ENCODE measurements around the gene RSPO3. TPM values are rescaled to one million over a fixed set of nuclear protein-coding genes. Genes with fewer than 3 reads are reported as not detected.

The RSPO3 gene
- total RNA-seq, 1 donor from 2014 or later: 26.3 TPM

DNA sequence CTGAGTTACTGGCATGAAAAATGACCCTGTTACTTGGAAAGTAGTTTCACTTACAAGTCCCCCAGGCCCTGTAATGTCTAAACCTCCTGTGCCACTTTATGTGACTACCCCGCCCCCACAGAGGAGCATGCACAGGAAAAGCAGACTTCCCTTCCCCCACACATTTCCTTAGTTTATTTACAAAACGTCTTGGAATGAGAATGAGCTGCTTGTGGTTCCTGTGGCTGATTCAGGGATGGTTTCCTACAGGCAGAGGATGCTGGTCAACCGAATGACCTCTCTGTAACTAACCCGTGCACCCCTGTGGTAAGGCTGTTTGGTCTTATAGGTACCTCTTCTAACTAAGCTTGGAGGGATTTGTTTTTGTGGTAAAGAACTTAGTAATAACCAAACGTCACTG is 28.5 kb downstream of the RSPO3 start:
- Mint-ChIP-seq H3K4me3 (no peak overlapping the region), H3K27ac (no peak overlapping the region)
- no peak for DNase-seq (ENCODE audit: low spot score in 2 of 2, unreplicated experiment in 2 of 2)

DNA sequence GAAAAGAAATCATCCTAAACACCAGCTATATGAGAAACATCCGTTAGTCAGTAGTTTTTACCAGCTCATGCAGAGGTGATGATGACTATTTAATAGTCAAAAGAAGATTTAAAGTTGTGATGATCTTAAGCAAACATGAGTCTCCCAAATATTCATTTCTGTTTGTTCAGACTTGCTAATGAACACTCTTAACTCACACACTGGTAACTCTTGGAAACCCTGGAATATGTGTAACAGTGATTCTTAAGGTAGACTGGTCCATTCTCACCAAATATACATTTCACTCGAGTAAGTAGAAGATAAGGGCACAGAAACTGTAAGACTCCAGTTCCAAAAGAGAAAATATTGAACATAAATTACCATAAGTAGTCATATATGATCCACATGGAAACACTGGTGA is 29.1 kb downstream of the RSPO3 start:
- Mint-ChIP-seq H3K4me3 (no peak overlapping the region), H3K27me3 (ENCODE audit: low read depth) (no peaks in the 10 kb centered on the region), H3K9me3 (no peaks in the 10 kb centered on the region), H3K27ac (no peak overlapping the region), H3K36me3 (no peaks in the 10 kb centered on the region), H3K4me1 (peaks cover 15% of the 10 kb centered on the region)
- DNase-seq (ENCODE audit: low spot score in 2 of 2, unreplicated experiment in 2 of 2): no peak
- TF ChIP-seq, protein P1, sequence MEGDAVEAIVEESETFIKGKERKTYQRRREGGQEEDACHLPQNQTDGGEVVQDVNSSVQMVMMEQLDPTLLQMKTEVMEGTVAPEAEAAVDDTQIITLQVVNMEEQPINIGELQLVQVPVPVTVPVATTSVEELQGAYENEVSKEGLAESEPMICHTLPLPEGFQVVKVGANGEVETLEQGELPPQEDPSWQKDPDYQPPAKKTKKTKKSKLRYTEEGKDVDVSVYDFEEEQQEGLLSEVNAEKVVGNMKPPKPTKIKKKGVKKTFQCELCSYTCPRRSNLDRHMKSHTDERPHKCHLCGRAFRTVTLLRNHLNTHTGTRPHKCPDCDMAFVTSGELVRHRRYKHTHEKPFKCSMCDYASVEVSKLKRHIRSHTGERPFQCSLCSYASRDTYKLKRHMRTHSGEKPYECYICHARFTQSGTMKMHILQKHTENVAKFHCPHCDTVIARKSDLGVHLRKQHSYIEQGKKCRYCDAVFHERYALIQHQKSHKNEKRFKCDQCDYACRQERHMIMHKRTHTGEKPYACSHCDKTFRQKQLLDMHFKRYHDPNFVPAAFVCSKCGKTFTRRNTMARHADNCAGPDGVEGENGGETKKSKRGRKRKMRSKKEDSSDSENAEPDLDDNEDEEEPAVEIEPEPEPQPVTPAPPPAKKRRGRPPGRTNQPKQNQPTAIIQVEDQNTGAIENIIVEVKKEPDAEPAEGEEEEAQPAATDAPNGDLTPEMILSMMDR (IDR thresholded peaks at IDR 0.05; ENCODE audit: unreplicated experiment): no peak

More for the DNA sequence above, 28.5 kb downstream of the RSPO3 start:
- Mint-ChIP-seq H3K36me3 (no peaks in the 10 kb centered on the region), H3K4me1 (peaks cover 15% of the 10 kb centered on the region), H3K9me3 (no peaks in the 10 kb centered on the region), H3K27me3 (ENCODE audit: low read depth) (no peaks in the 10 kb centered on the region)
- TF ChIP-seq, protein P1 (IDR thresholded peaks at IDR 0.05; ENCODE audit: unreplicated experiment): no peak

DNA sequence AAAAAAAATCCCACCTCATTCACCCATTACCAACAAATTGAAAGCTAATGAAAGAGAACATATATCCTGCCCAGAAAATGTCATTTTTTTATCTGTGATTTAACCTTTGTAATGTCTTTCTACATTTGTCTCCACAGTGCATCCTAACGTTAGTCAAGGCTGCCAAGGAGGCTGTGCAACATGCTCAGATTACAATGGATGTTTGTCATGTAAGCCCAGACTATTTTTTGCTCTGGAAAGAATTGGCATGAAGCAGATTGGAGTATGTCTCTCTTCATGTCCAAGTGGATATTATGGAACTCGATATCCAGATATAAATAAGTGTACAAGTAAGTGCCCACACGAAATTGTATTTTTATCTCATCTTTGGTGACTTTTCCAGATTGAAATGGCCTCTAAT is 30.0 kb downstream of the RSPO3 start:
- Mint-ChIP-seq H3K4me3 (no peak overlapping the region), H3K27me3 (ENCODE audit: low read depth) (no peaks in the 10 kb centered on the region), H3K36me3 (no peaks in the 10 kb centered on the region), H3K4me1 (peaks cover 15% of the 10 kb centered on the region), H3K9me3 (no peaks in the 10 kb centered on the region), H3K27ac (no peak overlapping the region)
- TF ChIP-seq, protein P1 (IDR thresholded peaks at IDR 0.05; ENCODE audit: unreplicated experiment): no peak
- no peak for DNase-seq (ENCODE audit: low spot score in 2 of 2, unreplicated experiment in 2 of 2)

DNA sequence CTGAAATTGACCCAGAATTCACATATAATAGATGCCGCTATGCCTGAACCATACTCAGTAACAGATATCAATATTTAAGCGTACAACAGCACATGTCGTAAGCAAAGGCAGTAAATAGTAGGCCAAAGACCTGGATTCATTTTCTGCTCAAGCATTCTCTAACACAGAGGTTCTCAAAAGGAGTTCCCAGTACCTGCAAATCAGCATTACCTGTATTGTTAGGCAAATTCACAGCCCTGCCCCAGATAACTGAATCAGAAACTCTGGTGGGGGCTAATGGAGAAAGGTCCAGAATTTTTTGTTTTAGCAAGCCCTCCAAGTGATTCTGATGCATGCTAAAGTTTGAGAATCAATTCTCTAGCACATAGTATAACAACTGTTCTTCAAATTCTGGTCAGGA is 36.0 kb downstream of the RSPO3 start:
- DNase-seq (ENCODE audit: low spot score in 2 of 2, unreplicated experiment in 2 of 2): no peak
- TF ChIP-seq, protein P1 (IDR thresholded peaks at IDR 0.05; ENCODE audit: unreplicated experiment): no peak
- Mint-ChIP-seq H3K27me3 (ENCODE audit: low read depth) (no peaks in the 10 kb centered on the region), H3K4me1 (no peaks in the 10 kb centered on the region), H3K27ac (no peak overlapping the region), H3K9me3 (no peaks in the 10 kb centered on the region), H3K4me3 (no peak overlapping the region), H3K36me3 (peaks cover 3% of the 10 kb centered on the region)

DNA sequence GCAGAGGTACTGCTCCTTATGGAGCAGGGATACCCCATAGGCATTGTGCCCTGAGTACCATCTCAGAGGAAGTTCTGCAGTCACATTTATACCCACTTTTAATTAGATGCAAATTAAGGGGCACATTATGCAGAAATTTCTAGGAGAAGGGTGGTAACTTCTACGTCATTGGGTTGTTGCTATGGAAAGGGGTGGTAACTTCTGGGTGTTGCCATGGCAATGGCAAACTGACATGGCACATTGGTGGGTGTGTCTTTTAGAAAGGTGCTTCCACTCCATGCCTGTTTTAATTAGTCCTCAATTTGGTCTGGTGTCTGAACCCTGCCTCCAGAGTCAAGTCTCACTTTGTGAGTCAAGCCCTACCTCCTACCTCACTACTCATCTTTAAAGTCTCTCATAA is 42.0 kb downstream of the RSPO3 start:
- no peaks in the 10 kb centered on the region for H3K4me1 Mint-ChIP-seq
- TF ChIP-seq, protein P1 (IDR thresholded peaks at IDR 0.05; ENCODE audit: unreplicated experiment): no peak
- no peak overlapping the region for H3K27ac Mint-ChIP-seq
- no peak overlapping the region for H3K4me3 Mint-ChIP-seq
- H3K27me3 Mint-ChIP-seq (ENCODE audit: low read depth): no peaks in the 10 kb centered on the region
- H3K36me3 Mint-ChIP-seq: peaks cover 10% of the 10 kb centered on the region
- no peak for DNase-seq (ENCODE audit: low spot score in 2 of 2, unreplicated experiment in 2 of 2)
- no peaks in the 10 kb centered on the region for H3K9me3 Mint-ChIP-seq

DNA sequence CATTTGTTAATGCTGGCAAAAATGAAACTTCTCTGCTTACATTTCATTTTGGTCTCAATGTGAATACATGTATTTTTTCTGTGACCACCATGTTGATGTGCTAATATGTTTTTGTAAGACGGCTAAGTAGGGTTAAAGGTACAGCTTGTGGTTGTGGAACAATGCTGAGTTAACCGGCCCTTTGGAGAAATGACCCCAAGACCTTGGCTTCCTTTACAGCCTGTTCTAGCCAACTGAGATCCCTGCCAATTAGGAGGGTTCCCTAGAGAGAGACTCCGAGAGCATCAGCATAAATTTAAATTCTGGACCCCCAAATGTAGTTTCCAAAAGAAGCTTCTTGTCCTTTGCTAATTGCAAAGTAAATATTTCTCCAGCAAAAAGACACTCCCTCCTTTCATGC is 44.4 kb downstream of the RSPO3 start:
- no peaks in the 10 kb centered on the region for H3K4me1 Mint-ChIP-seq
- no peaks in the 10 kb centered on the region for H3K27me3 Mint-ChIP-seq (ENCODE audit: low read depth)
- no peaks in the 10 kb centered on the region for H3K9me3 Mint-ChIP-seq
- no peak overlapping the region for H3K27ac Mint-ChIP-seq
- DNase-seq (ENCODE audit: low spot score in 2 of 2, unreplicated experiment in 2 of 2): no peak
- H3K36me3 Mint-ChIP-seq: peaks cover 17% of the 10 kb centered on the region
- TF ChIP-seq, protein P1 (IDR thresholded peaks at IDR 0.05; ENCODE audit: unreplicated experiment): no peak
- H3K4me3 Mint-ChIP-seq: no peak overlapping the region

All from mesothelial cell of epicardium (in vitro differentiated cells).